ENCODE results near the gene PPP1R12A. TPM values are rescaled to one million over a fixed set of nuclear protein-coding genes. Genes with fewer than 3 reads are reported as not detected.

Gene PPP1R12A
- total RNA-seq, 1 donor from 2014 or later = 56.9 TPM

DNA sequence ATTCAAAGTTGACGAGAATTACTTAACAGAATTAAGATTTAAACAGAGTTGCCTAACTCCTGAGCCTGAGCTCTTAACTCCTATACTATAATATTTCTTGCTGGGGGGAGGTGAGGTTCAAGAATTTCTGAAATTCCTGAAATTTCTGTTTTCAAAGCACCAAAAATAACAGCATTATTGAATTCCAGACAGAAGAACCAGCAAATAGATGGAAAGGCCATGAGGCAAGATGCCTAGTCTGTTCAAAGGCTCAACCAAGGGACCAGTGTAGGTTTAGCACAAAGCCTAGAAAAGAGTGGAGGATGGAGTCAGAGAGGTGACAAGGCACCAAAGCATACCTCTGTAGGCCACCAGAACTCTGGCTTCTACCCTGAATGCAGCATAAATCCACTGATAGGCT, 76.4 kb downstream of the PPP1R12A start:
- Histone ChIP-seq H3K4me3 (ENCODE audit: low read depth, low read length) (no peak overlapping the region), H3K27me3 (ENCODE audit: control insufficient read depth, insufficient read depth, low read length) (no peaks in the 10 kb centered on the region), H3K36me3 (ENCODE audit: control insufficient read depth, insufficient read depth, low read length) (peaks cover 2% of the 10 kb centered on the region)
- no peak for DNase-seq (ENCODE audit: low read depth)
- TF ChIP-seq, protein P1, sequence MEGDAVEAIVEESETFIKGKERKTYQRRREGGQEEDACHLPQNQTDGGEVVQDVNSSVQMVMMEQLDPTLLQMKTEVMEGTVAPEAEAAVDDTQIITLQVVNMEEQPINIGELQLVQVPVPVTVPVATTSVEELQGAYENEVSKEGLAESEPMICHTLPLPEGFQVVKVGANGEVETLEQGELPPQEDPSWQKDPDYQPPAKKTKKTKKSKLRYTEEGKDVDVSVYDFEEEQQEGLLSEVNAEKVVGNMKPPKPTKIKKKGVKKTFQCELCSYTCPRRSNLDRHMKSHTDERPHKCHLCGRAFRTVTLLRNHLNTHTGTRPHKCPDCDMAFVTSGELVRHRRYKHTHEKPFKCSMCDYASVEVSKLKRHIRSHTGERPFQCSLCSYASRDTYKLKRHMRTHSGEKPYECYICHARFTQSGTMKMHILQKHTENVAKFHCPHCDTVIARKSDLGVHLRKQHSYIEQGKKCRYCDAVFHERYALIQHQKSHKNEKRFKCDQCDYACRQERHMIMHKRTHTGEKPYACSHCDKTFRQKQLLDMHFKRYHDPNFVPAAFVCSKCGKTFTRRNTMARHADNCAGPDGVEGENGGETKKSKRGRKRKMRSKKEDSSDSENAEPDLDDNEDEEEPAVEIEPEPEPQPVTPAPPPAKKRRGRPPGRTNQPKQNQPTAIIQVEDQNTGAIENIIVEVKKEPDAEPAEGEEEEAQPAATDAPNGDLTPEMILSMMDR (IDR thresholded peaks at IDR 0.05; ENCODE audit: insufficient read depth, low read length, severe bottlenecking) = no peak
- FAIRE-seq = no peak

- no peak overlapping the region for H3K4me3 ChIP-seq (ENCODE audit: low read depth, low read length)
- DNase-seq (ENCODE audit: low read depth) = no peak
- peaks cover 2% of the 10 kb centered on the region for H3K36me3 ChIP-seq (ENCODE audit: control insufficient read depth, insufficient read depth, low read length)
- FAIRE-seq = no peak
- no peaks in the 10 kb centered on the region for H3K27me3 ChIP-seq (ENCODE audit: control insufficient read depth, insufficient read depth, low read length)
- TF ChIP-seq, protein P1 (IDR thresholded peaks at IDR 0.05; ENCODE audit: insufficient read depth, low read length, severe bottlenecking) = no peak
These were observed 77.2 kb downstream of the PPP1R12A start for GRCh38 chr12:79857675-79858074.

- DNase-seq (ENCODE audit: low read depth) = no peak
- Histone ChIP-seq H3K4me3 (ENCODE audit: low read depth, low read length) (no peak overlapping the region), H3K36me3 (ENCODE audit: control insufficient read depth, insufficient read depth, low read length) (no peaks in the 10 kb centered on the region), H3K27me3 (ENCODE audit: control insufficient read depth, insufficient read depth, low read length) (no peaks in the 10 kb centered on the region)
- TF ChIP-seq, protein P1 (IDR thresholded peaks at IDR 0.05; ENCODE audit: insufficient read depth, low read length, severe bottlenecking) = no peak
- no peak for FAIRE-seq
These were observed 84.1 kb downstream of the PPP1R12A start for GRCh38 chr12:79850610-79851299.

DNA sequence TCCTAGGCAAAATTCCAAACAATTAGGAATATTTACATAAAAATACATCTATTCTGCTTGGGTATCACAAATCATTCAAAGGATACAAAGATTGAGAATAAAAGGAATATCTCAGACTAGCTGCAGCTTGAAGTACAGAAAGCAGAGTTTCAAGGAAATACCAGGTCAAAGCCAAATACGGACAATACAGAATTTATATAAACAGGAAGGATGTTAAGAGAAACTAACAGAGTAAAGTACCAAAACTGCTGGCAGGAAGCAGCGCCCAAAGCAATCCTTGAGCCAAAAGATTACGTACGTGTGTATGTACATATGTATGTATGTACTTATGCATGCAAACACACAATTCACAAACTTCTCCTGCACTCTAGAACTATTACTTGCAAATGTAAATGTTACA, 86.6 kb downstream of the PPP1R12A start:
- TF ChIP-seq, protein P1 (IDR thresholded peaks at IDR 0.05; ENCODE audit: insufficient read depth, low read length, severe bottlenecking) = no peak
- Histone ChIP-seq H3K4me3 (ENCODE audit: low read depth, low read length) (no peak overlapping the region), H3K36me3 (ENCODE audit: control insufficient read depth, insufficient read depth, low read length) (peaks cover 2% of the 10 kb centered on the region), H3K27me3 (ENCODE audit: control insufficient read depth, insufficient read depth, low read length) (no peaks in the 10 kb centered on the region)
- no peak for FAIRE-seq
- DNase-seq (ENCODE audit: low read depth) = peak; percentile 39

- TF ChIP-seq, protein P1 (IDR thresholded peaks at IDR 0.05; ENCODE audit: insufficient read depth, low read length, severe bottlenecking) = no peak
- no peak for DNase-seq (ENCODE audit: low read depth)
- no peak overlapping the region for H3K4me3 ChIP-seq (ENCODE audit: low read depth, low read length)
- H3K36me3 ChIP-seq (ENCODE audit: control insufficient read depth, insufficient read depth, low read length) = peaks cover 2% of the 10 kb centered on the region
- no peak for FAIRE-seq
- H3K27me3 ChIP-seq (ENCODE audit: control insufficient read depth, insufficient read depth, low read length) = no peaks in the 10 kb centered on the region
These were observed 87.5 kb downstream of the PPP1R12A start for GRCh38 chr12:79847417-79847816.

- Histone ChIP-seq H3K4me3 (ENCODE audit: low read depth, low read length) (no peak overlapping the region), H3K36me3 (ENCODE audit: control insufficient read depth, insufficient read depth, low read length) (peaks cover 2% of the 10 kb centered on the region), H3K27me3 (ENCODE audit: control insufficient read depth, insufficient read depth, low read length) (no peaks in the 10 kb centered on the region)
- DNase-seq (ENCODE audit: low read depth) = peak; percentile 84
- FAIRE-seq = no peak
- TF ChIP-seq, protein P1 (IDR thresholded peaks at IDR 0.05; ENCODE audit: insufficient read depth, low read length, severe bottlenecking) = no peak
These were observed 90.2 kb downstream of the PPP1R12A start for GRCh38 chr12:79844693-79845092.

Measured in bronchial epithelial cell (primary cell).